Astrocyte of the spinal cord (primary cell): ENCODE data around the gene PMFBP1.

Experiments used
- DNase-seq: peaks from one replicate; pipeline ENCODE4 v3.0.0; 2011; ENCODE audit warnings: low read depth, low spot score
- H3K4me3 ChIP-seq: 2 replicates; pipeline ENCODE4 v1.5.1; 2011; ENCODE audit warnings: low read depth, mild to moderate bottlenecking, low read length, moderate library complexity
- CTCF ChIP-seq: IDR thresholded peaks from 2 replicates; pipeline ENCODE4 v1.5.1; 2012; ENCODE audit warnings: low read depth, mild to moderate bottlenecking, low read length, inconsistent platforms
- in situ Hi-C: cut with HindIII; loops from 2 replicates; pipeline ENCODE4 v1.10.0; 2017; ENCODE audit warnings: low sequenced_read_pairs

The PMFBP1 gene

GRCh38 chr16:72123426-72123825 is 48.5 kb downstream of the PMFBP1 start:
- TF ChIP-seq CTCF: no peak
- no peak for DNase-seq
- no peak overlapping the region for H3K4me3 ChIP-seq
- in situ Hi-C loops: no loop called here

- in situ Hi-C loops: no loop called here
Measured at GRCh38 chr16:72122916-72123315, 49.0 kb downstream of the PMFBP1 start.

GRCh38 chr16:72122308-72122707 is 49.6 kb downstream of the PMFBP1 start:
- in situ Hi-C loops: no loop called here
- no peak overlapping the region for H3K4me3 ChIP-seq
- TF ChIP-seq CTCF: no peak
- DNase-seq: no peak

More at GRCh38 chr16:72122916-72123315, 49.0 kb downstream of the PMFBP1 start:
- H3K4me3 ChIP-seq: no peak overlapping the region
- no peak for DNase-seq
- no peak for TF ChIP-seq CTCF

GRCh38 chr16:72120026-72120425 is 51.9 kb downstream of the PMFBP1 start:
- no peak overlapping the region for H3K4me3 ChIP-seq
- no peak for DNase-seq
- in situ Hi-C loops: no loop called here
- no peak for TF ChIP-seq CTCF

- no peak for TF ChIP-seq CTCF
- no peak for DNase-seq
- H3K4me3 ChIP-seq: no peak overlapping the region
- in situ Hi-C loops: no loop called here
Measured at GRCh38 chr16:72113616-72113945, 58.4 kb downstream of the PMFBP1 start.

GRCh38 chr16:72112906-72113615 is 58.9 kb downstream of the PMFBP1 start:
- in situ Hi-C loops: no loop called here
- no peak overlapping the region for H3K4me3 ChIP-seq
- no peak for TF ChIP-seq CTCF
- DNase-seq: no peak

DNA sequence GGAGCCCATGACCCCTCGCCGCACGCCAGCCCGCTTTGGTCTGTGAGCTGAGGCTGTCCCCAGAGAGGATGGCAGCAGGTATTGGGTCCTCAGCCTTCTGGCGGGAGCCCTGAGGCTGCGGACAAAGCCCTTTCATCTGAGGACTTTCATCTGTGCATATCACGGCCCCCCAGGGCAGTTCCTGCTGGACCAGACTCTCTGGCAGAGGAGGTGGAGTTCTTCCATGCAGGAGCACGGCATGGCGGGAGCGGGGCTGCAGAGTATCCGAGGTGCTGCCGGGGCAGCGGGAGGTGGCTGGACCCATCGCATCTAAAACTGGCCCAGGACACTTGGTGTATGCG is 59.5 kb downstream of the PMFBP1 start:
- no peak for DNase-seq
- no peak overlapping the region for H3K4me3 ChIP-seq
- no peak for TF ChIP-seq CTCF
- in situ Hi-C loops: no loop called here
